ENCODE measurements around the gene LLGL1. TPM values are rescaled to one million over a fixed set of nuclear protein-coding genes. Genes with fewer than 3 reads are reported as not detected.

LLGL1 gene
- total and polyA plus RNA-seq, 5 donors: 8.6 to 13.9 (median 12.0) TPM

DNA sequence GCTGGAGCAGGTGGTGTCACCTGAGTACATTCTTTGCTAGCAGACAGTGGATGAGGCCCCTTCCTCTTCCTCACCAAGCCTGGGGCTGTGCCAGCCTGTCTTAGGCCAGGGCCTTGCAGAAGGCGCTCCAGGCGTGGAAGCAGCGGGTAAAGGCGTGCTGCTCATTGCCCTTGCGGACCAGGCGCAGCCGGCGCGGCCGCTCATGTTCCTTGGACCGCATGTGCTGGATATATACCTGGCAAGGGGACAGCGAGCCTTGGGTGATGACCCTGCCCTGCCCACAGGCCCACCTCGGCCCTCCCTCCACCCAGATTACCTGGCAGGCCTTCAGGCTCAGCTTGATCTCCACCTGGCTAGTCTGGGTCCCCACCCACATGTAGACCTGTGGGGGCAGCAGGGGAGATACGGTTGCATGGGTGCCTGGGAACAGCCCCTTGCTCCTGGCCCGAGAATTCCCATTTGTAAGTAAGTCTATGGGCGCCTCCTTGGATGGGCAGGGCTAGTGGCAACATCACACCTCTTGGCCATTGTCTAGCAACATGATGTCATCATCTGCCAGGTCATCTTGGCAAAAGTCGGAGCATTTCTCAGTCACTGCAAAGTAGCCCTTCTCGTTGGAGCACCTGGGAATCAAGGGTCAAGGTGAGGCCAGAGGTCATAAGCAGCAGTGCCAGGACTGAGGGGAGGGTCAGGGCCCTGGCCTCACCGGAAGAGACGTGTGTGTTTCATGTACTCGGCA is 19.8 kb downstream of the LLGL1 start:
- no peaks in the 10 kb centered on the region for H3K27me3 ChIP-seq (ENCODE audit: control insufficient read depth, insufficient read depth)
- no peaks in the 10 kb centered on the region for H3K9me3 ChIP-seq (ENCODE audit: control insufficient read depth, low read length)
- DNase-seq (no peak), ATAC-seq (no peak)
- no peak overlapping the region for H3K27ac ChIP-seq (ENCODE audit: low read length)
- 87% methylated on average over 21 of the region's 21 CpGs for WGBS
- H3K4me1 ChIP-seq (ENCODE audit: control insufficient read depth, insufficient read depth, low read length): no peaks in the 10 kb centered on the region
- no peak overlapping the region for H3K4me3 ChIP-seq (ENCODE audit: low read length)
- intact Hi-C loops (cut with DNase I): no loop called here

DNA sequence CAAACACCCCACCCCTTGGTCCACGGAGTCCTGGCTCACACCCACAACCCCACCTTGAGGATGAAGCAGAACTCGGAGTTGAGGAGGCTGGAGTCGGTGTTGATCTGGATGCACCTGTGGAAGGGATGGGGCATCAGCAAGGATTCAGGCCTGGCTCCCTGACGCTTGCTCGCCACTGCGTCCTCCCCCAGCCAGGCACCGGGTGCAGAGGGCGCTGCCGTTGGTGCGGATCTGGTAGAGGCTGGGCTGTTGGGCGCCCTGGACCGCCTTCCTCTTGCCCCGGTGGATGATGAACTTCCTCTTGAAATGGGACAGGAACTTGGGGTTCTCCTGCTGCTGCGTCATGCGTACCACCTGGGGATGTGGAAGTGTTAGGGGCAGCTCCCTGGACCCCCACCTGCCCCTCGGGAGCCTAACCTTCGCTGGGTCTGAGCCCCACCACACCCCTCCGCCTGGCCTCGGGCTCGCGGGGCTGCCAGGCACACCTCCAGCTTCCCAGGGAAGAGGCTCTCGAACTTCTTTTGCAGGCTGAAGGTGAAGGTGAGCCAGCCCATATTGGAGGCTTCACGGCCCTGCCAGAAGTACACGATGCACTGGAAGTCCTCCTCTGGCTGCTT is 20.8 kb downstream of the LLGL1 start:
- ATAC-seq (no peak), DNase-seq (no peak)
- Histone ChIP-seq H3K27me3 (ENCODE audit: control insufficient read depth, insufficient read depth) (no peaks in the 10 kb centered on the region), H3K4me1 (ENCODE audit: control insufficient read depth, insufficient read depth, low read length) (no peaks in the 10 kb centered on the region), H3K9me3 (ENCODE audit: control insufficient read depth, low read length) (no peaks in the 10 kb centered on the region), H3K4me3 (ENCODE audit: low read length) (no peak overlapping the region), H3K27ac (ENCODE audit: low read length) (no peak overlapping the region)
- intact Hi-C loops (cut with DNase I): no loop called here
- 85% methylated on average over 24 of the region's 24 CpGs for WGBS

DNA sequence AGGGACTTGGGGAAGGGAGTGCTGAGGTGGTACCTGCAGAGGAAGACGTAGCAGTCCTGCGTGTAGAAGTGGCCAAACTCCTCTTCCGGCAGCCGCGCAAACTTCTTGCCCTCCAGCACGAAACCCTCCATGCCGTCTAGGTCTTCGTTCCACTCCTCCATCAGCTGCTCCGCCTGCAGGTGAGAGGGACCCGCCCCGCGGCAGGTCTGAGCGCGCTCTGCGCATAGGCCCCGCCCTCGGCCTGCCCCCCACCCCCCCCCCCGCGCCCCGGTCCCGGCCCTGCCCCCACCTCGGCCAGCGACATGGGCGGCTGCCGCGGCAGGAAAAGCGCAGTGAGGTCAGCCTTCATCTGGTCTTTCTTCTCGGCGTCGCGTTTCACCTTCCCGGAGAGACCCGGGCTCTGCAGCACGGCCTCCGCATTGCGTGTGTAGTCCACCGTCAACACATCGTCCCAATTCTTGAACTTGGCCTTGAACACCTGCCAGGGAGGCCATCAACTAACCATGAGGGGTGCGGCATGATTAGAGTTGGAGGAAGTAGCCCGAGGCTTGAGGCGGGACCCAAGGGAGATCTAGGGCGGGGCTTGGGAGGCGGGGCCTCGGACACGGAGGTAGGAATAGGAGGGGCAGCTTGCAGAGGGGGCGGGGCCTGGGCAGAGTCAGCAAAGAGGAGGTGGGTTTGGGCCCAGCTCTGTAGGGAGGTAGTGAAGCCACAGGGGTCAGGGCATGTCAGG is 21.6 kb downstream of the LLGL1 start:
- intact Hi-C loops (cut with DNase I): no loop called here
- ATAC-seq (peak; percentile 48 to 61), DNase-seq (peak; percentile 71 to 89 (median 87))
- no peaks in the 10 kb centered on the region for H3K4me1 ChIP-seq (ENCODE audit: control insufficient read depth, insufficient read depth, low read length)
- H3K27ac ChIP-seq (ENCODE audit: low read length): no peak overlapping the region
- WGBS: 43% methylated on average over 45 of the region's 46 CpGs
- H3K9me3 ChIP-seq (ENCODE audit: control insufficient read depth, low read length): no peaks in the 10 kb centered on the region
- H3K4me3 ChIP-seq (ENCODE audit: low read length): no peak overlapping the region
- no peaks in the 10 kb centered on the region for H3K27me3 ChIP-seq (ENCODE audit: control insufficient read depth, insufficient read depth)

DNA sequence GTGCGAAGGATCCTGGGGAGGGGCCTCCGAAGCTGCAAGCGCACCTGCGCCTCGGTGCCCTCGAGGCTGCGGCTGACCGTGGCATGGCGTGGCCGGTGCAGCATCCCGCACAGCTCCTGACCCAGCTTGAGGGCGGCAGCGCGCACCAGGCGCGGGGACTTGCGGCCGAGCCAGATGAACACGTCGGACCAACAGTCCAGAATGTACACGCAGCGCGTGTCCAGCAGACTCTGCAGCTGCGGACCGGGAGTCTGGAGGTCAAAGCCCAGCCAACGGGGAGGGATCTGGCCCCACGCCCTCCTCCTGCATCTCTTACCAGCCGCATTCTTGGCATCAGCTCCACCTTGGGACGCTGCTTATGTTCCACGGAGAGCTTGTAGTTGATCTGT is 22.2 kb downstream of the LLGL1 start:
- no peak overlapping the region for H3K27ac ChIP-seq (ENCODE audit: low read length)
- H3K4me1 ChIP-seq (ENCODE audit: control insufficient read depth, insufficient read depth, low read length): no peaks in the 10 kb centered on the region
- DNase-seq (peak; percentile 53 to 75 (median 75)), ATAC-seq (peak; percentile 1 to 6)
- no peaks in the 10 kb centered on the region for H3K9me3 ChIP-seq (ENCODE audit: control insufficient read depth, low read length)
- H3K27me3 ChIP-seq (ENCODE audit: control insufficient read depth, insufficient read depth): no peaks in the 10 kb centered on the region
- intact Hi-C loops (cut with DNase I): no loop called here
- WGBS: 77% methylated on average over 30 of the region's 30 CpGs
- H3K4me3 ChIP-seq (ENCODE audit: low read length): no peak overlapping the region

DNA sequence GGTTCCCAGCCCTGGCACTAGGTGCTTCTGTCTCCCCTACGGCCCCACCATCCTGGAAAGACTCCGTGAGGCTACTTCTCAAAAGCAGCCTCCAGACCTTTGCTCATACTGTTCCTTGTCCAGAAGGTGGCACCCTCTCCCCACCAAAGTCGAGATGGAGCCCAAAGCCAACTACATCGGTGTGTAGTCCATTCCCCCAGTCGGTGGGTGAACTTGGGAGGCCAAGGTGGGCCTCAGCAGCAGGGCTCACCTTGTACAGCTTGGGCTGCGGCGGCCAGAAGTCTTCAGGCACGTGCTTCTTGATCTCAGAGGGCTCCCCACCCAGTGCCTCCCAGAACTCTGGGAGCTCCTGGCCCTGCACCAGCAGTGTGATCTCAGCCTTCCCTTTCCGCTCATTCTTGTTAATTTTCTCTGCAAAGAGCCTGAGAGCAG is 22.9 kb downstream of the LLGL1 start:
- H3K27me3 ChIP-seq (ENCODE audit: control insufficient read depth, insufficient read depth): no peaks in the 10 kb centered on the region
- peak overlapping the region; percentile 65 for H3K27ac ChIP-seq (ENCODE audit: low read length)
- DNase-seq (peak; percentile 63 to 83 (median 82)), ATAC-seq (peak; percentile 36 to 71)
- no peaks in the 10 kb centered on the region for H3K9me3 ChIP-seq (ENCODE audit: control insufficient read depth, low read length)
- 18% methylated on average over 9 of the region's 9 CpGs for WGBS
- intact Hi-C loops (cut with DNase I): no loop called here
- H3K4me1 ChIP-seq (ENCODE audit: control insufficient read depth, insufficient read depth, low read length): no peaks in the 10 kb centered on the region
- no peak overlapping the region for H3K4me3 ChIP-seq (ENCODE audit: low read length)

DNA sequence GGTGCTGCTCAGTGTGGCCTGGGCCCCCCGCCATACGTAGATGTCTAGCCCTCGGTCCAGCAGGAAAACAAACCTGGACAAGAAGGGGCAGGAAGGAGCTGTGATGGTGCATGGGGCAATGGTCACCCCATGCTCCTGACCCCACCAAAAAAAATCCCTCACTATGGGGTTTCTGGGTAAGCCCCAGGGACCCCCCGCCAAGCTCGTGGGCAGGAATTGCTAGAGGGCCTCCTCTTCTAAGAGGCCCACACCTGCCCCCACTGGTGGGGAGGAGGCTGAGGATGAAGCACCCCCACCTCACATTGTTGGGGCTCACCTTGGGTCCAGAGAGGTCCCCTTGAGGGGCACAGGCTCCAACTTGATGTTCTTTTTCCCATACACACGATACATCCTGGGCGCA is 23.4 kb downstream of the LLGL1 start:
- peak overlapping the region; percentile 54 for H3K27ac ChIP-seq (ENCODE audit: low read length)
- ATAC-seq (no peak), DNase-seq (no peak)
- H3K4me1 ChIP-seq (ENCODE audit: control insufficient read depth, insufficient read depth, low read length): no peaks in the 10 kb centered on the region
- intact Hi-C loops (cut with DNase I): no loop called here
- no peaks in the 10 kb centered on the region for H3K9me3 ChIP-seq (ENCODE audit: control insufficient read depth, low read length)
- H3K4me3 ChIP-seq (ENCODE audit: low read length): no peak overlapping the region
- no peaks in the 10 kb centered on the region for H3K27me3 ChIP-seq (ENCODE audit: control insufficient read depth, insufficient read depth)
- 72% methylated on average over 7 of the region's 7 CpGs for WGBS

DNA sequence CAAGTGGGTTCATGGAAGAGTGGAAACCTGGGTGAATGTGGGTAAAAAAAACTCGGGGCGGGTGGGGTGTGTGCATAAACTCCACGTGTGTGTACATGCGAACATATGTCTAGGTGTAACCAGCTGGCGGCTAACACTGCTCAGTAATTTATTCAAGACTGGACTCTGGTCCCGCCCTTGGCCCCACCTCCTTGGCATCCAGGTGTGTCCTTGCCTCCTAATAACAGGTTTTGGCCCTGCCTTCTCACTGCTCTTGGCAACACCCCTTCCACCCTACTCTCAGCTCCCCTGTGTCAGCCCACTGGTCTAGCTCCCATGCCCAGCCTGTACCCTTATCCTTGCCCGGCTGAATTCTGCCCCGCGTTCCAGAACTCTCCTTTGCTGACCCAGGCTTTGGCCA is 24.8 kb downstream of the LLGL1 start:
- DNase-seq: no peak
- 89% methylated on average over 9 of the region's 9 CpGs for WGBS
- H3K27me3 ChIP-seq (ENCODE audit: control insufficient read depth, insufficient read depth): no peaks in the 10 kb centered on the region
- no peak overlapping the region for H3K4me3 ChIP-seq (ENCODE audit: low read length)
- no peaks in the 10 kb centered on the region for H3K9me3 ChIP-seq (ENCODE audit: control insufficient read depth, low read length)
- intact Hi-C loops (cut with DNase I): no loop called here
- no peaks in the 10 kb centered on the region for H3K4me1 ChIP-seq (ENCODE audit: control insufficient read depth, insufficient read depth, low read length)
- ATAC-seq: no peak
- no peak overlapping the region for H3K27ac ChIP-seq (ENCODE audit: low read length)

DNA sequence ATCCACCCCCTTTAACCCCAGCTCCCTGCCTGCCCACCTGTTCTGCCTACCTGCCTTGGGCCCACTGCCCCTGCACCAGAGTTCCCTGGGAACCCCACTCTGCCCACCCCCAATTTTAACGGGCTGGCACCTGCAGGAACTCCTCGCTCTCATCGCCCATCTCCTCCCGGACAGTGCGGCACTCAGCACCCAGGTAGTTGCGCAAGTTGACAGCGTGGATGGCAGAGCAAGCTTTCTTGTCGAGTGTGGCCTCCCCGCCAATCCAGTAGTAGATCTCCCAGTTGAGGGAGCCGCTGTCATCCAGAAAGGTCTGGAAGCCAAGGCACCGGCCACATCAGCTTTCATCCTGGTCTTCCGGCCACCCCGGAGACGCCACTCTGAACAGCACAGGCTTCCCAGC is 25.3 kb downstream of the LLGL1 start:
- whole genome bisulfite sequencing: 92% methylated on average over 14 of the region's 14 CpGs
- Histone ChIP-seq H3K4me1 (ENCODE audit: control insufficient read depth, insufficient read depth, low read length) (no peaks in the 10 kb centered on the region), H3K4me3 (ENCODE audit: low read length) (no peak overlapping the region), H3K27ac (ENCODE audit: low read length) (no peak overlapping the region), H3K9me3 (ENCODE audit: control insufficient read depth, low read length) (no peaks in the 10 kb centered on the region), H3K27me3 (ENCODE audit: control insufficient read depth, insufficient read depth) (no peaks in the 10 kb centered on the region)
- ATAC-seq (no peak), DNase-seq (no peak)
- intact Hi-C loops (cut with DNase I): no loop called here

DNA sequence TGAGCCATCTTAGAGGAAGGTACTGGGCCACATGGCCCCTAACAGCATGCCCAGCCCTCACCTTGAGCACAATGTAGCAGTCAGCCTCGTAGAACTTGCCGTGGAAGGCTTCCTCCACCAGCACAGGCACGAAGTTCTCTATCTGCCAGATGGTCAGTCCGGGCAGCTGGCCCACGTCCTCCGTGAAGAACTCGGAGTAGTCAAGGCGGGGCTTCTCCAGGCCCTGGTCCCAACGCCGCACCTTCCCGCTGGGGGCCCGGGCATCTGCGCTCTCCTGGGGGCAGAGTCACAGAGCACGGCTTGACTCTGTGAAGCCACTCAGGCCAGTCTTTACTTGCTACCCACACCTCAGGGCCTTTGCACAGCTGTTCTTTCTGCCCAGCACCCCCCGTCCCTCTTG is 25.8 kb downstream of the LLGL1 start:
- H3K27ac ChIP-seq (ENCODE audit: low read length): no peak overlapping the region
- 75% methylated on average over 15 of the region's 15 CpGs for WGBS
- no peak overlapping the region for H3K4me3 ChIP-seq (ENCODE audit: low read length)
- H3K27me3 ChIP-seq (ENCODE audit: control insufficient read depth, insufficient read depth): no peaks in the 10 kb centered on the region
- no peaks in the 10 kb centered on the region for H3K9me3 ChIP-seq (ENCODE audit: control insufficient read depth, low read length)
- intact Hi-C loops (cut with DNase I): no loop called here
- no peaks in the 10 kb centered on the region for H3K4me1 ChIP-seq (ENCODE audit: control insufficient read depth, insufficient read depth, low read length)
- no peak for ATAC-seq
- DNase-seq: no peak

DNA sequence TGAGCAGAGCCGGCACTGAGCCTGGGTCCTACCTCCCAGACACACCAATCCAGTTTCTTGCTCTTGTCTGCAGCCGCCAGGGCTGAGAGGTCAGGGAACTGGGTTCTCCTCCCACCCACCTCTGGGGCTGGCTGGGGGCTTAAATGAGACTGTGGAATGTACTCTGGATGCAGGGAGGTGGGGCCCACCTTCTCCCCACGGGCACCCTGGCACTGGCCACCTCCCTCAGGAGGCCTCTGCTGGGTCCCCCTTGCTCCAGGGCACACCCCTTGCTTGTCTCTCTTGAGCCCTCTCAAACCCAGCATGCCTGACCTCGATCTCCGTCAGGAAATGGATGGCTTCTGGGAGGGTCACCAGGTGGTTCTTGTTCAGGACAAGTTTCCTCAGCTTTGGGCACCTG is 26.7 kb downstream of the LLGL1 start:
- no peak for DNase-seq
- intact Hi-C loops (cut with DNase I): no loop called here
- no peak for ATAC-seq
- no peak overlapping the region for H3K27ac ChIP-seq (ENCODE audit: low read length)
- H3K9me3 ChIP-seq (ENCODE audit: control insufficient read depth, low read length): no peaks in the 10 kb centered on the region
- H3K27me3 ChIP-seq (ENCODE audit: control insufficient read depth, insufficient read depth): no peaks in the 10 kb centered on the region
- no peak overlapping the region for H3K4me3 ChIP-seq (ENCODE audit: low read length)
- H3K4me1 ChIP-seq (ENCODE audit: control insufficient read depth, insufficient read depth, low read length): peaks cover 1% of the 10 kb centered on the region
- 81% methylated on average over 5 of the region's 5 CpGs for WGBS

DNA sequence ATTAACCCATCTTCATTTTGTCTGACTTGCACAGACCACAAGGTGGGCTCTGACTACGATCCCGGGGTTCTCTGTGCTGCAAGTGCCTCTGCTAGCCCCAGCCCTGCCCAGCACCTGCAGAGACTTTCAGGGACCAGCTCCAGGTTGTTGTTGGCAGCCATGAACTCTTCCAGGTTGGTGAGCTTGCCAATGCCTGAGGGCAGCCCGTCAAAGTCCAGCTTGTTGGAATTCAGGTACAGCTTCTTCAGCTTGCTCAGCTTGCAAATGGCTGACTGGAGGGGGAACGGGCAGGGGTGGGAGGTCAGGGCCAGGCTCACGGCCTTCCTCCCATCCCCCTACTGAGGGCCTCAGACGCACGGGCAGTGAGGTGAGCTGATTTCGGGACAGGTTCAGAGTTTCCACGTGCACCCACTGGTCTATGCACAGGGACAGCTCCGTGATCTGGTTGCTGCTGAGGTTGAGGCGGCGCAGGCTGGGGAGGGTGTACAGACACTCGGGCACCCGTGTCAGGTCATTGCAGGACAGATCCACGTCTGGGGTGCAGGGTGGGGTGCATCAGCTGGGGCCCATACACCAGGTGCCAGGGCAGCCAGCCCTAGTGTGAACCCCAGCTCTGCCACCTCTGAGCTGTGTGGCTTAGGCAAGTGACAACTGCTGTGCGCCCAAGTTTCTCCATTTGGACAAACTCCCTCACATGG is 27.9 kb downstream of the LLGL1 start:
- no peaks in the 10 kb centered on the region for H3K9me3 ChIP-seq (ENCODE audit: control insufficient read depth, low read length)
- ATAC-seq: no peak
- 87% methylated on average over 16 of the region's 16 CpGs for WGBS
- no peak overlapping the region for H3K4me3 ChIP-seq (ENCODE audit: low read length)
- no peak overlapping the region for H3K27ac ChIP-seq (ENCODE audit: low read length)
- intact Hi-C loops (cut with DNase I): no loop called here
- DNase-seq: no peak
- peaks cover 4% of the 10 kb centered on the region for H3K4me1 ChIP-seq (ENCODE audit: control insufficient read depth, insufficient read depth, low read length)
- no peaks in the 10 kb centered on the region for H3K27me3 ChIP-seq (ENCODE audit: control insufficient read depth, insufficient read depth)

Data from right cardiac atrium (tissue), 5 donors.